Measurements from ENCODE around the gene INSL4.
A peak's percentile ranks its signal among the peaks of the same experiment; 100 is the strongest.

Gene INSL4

DNA sequence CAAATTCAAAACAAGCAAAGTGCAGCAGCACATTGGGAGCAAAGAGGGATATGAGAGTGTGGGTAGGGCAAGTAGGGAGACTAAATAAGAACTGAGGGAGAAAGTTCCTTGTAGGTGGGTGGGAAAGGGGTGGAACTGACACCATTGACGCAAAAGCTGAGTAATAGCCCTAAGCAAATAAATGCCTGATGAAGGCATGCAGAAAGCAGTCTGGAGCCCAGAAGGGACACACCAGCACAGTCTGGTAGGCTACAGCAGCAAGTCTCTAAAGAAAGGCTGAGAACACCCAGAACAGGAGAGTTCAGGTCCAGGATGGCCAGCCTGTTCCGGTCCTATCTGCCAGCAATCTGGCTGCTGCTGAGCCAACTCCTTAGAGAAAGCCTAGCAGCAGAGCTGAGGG lies at the start of gene INSL4:
TSS of gene INSL4 (plus strand) at position 208 of the 400 bp plus-strand sequence. CDS start at position 313, 105 bp downstream.
- no peak within 1 kb of the TSS for H3K4me3 Mint-ChIP-seq

DNA sequence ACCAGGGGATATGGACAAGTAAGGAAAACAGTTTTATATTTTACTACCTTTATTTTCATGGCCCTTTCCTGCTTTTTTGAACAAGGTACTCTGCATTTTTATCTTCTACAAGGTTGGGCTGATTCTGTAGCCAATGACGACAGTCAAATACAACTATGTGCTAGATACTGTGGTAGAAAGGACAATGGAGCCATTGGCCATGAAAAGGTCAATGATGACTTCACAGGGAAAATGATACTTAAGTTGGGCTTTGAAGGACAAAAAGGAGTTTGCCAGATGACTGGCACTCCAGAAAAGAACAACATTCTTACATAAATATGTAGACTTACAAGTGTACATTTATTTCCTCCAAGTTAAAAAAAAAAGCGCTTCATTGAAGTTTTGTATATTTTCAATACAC lies 46.4 kb upstream of the INSL4 start:
- no peak for DNase-seq
- Mint-ChIP-seq H3K36me3 (ENCODE audit: low read depth) (no peaks in the 10 kb centered on the region), H3K9me3 (no peaks in the 10 kb centered on the region), H3K4me1 (ENCODE audit: low read depth) (peaks cover 21% of the 10 kb centered on the region), H3K27me3 (no peaks in the 10 kb centered on the region), H3K4me3 (no peak overlapping the region), H3K27ac (no peak overlapping the region)

More for the DNA sequence above, at the start of gene INSL4:
- no peaks in the 10 kb centered on the region for H3K9me3 Mint-ChIP-seq
- H3K27me3 Mint-ChIP-seq, result peaks cover 3% of the 10 kb centered on the region
- H3K4me1 Mint-ChIP-seq (ENCODE audit: low read depth), result no peaks in the 10 kb centered on the region
- no peak within 1 kb of the TSS for H3K27ac Mint-ChIP-seq
- no peaks in the 10 kb centered on the region for H3K36me3 Mint-ChIP-seq (ENCODE audit: low read depth)
- DNase-seq, result no peak

DNA sequence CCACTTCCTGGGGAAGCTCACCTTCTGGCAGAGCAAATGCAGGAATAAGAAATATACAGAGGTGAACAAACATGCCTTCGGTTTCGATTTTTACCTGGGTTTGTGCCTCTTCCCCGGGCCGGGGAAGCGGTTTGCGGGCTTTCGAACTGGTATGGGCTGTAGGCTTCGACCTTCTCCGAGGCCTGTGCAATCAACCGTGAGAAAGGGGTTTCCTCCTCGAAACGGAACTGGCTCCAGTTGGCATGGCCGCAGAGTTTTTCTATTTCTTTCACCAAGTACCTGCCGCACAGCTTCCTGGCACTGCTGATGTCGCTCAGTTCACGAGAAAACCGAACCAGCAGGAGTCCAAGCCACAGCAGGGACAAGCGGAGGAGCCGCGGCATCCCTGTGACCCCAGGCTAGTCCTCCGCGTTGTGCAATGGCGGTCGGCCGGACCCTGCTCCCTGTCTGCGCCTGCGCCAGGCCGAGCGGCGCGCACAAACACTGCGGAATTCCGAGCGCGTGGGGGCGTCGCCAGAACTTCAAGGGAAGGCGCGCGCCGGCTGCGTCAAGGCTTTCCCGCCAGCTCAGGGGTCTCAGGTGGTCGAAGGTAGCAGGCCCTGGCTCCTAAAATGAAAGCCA lies 45.9 kb upstream of the INSL4 start, which contains the start of gene INSL6:
TSS of gene INSL6 (minus strand) at position 420 of the 621 bp plus-strand sequence. CDS start at position 383, 37 bp downstream.
- H3K9me3 Mint-ChIP-seq, result no peaks in the 10 kb centered on the region
- H3K4me3 Mint-ChIP-seq, result no peak within 1 kb of the TSS
- no peak for DNase-seq
- H3K27ac Mint-ChIP-seq, result no peak within 1 kb of the TSS
- no peaks in the 10 kb centered on the region for H3K27me3 Mint-ChIP-seq
- peaks cover 21% of the 10 kb centered on the region for H3K4me1 Mint-ChIP-seq (ENCODE audit: low read depth)
- H3K36me3 Mint-ChIP-seq (ENCODE audit: low read depth), result no peaks in the 10 kb centered on the region

DNA sequence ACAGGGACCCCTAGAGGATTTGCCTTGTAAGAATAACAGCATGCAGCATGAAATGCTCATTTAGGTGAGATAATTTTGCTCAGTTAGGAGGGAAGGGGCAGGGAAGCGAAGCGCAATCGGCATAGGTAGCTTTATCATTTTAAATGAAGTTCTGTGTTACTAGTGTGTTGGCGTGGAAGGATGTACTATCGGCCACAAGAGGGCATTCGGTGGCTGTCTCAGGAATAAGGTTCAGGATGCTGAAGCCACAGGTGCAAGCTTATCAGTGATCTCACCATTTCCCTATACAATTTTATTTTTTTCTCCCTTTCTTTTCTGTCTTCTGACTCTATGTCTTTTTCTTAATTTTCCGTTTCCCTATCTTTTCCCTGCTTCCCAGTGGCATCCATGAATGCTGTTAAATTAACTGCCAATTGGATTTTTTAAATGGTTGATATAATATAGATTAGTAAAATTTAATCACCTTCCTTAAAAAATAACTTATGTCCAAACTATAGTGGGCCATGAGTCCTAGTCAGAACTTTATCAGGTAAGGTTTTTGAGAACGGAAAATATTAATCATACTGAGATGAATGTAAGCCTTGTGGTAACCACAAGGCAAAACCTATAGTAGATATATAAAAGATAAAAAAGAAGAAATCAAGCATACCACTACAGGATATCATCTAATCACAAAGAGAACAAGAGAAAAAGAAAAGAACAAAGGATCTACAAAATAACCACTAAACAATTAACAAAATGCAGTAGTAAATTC lies 44.6 kb upstream of the INSL4 start:
- H3K9me3 Mint-ChIP-seq, result no peaks in the 10 kb centered on the region

DNA sequence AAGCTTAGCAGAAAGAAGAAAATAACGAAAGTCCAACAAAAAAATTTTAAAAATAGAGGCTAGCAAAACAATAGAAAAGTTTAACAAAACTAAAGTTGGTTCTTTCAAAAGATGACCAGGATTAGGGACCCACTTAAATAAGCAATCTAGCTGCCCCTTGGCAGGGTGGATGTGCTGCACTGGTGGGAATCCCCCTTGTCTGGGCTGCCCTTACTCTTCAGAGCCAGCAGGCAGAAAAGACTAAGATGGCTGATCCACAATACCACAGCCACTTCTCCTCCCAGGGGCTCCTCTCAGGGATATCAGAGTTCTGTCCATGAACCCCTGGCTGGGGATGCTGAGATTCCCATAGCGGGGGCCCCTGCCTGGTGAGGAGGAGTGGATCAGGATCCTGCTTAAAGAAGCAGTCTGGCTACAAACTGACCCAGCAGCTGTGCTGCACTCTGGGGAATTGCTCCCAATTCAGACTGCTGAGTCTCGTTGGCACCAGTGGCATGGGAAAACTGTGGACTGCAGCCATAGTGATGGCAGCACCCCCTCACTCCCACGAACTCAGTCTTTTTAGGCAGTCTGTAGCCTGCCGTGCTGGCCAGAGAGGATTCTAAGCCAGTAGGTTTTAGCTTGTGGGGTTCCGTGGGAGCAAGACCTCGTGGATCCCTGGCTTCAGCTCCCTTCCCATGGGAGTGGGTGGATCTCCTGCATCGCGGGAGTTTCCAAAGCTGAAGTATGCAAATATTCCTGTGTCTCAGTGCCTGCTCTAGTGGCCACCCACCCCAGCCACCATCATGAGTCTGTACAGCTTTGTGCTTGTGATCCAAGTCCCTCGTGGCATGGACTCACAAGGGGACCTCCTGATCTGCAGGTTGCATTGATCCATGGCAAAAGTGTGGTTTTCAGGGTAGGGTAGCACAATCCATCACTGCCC lies 42.9 kb upstream of the INSL4 start:
- H3K36me3 Mint-ChIP-seq (ENCODE audit: low read depth), result no peaks in the 10 kb centered on the region
- no peak for DNase-seq
- no peaks in the 10 kb centered on the region for H3K9me3 Mint-ChIP-seq
- no peaks in the 10 kb centered on the region for H3K27me3 Mint-ChIP-seq
- H3K4me3 Mint-ChIP-seq, result no peak overlapping the region
- H3K27ac Mint-ChIP-seq, result no peak overlapping the region
- H3K4me1 Mint-ChIP-seq (ENCODE audit: low read depth), result peaks cover 19% of the 10 kb centered on the region

More for the DNA sequence above, 44.6 kb upstream of the INSL4 start:
- peaks cover 21% of the 10 kb centered on the region for H3K4me1 Mint-ChIP-seq (ENCODE audit: low read depth)
- H3K27ac Mint-ChIP-seq, result peak overlapping the region; percentile 7
- no peak overlapping the region for H3K4me3 Mint-ChIP-seq
- H3K27me3 Mint-ChIP-seq, result no peaks in the 10 kb centered on the region
- no peaks in the 10 kb centered on the region for H3K36me3 Mint-ChIP-seq (ENCODE audit: low read depth)
- DNase-seq, result peak; percentile 45

DNA sequence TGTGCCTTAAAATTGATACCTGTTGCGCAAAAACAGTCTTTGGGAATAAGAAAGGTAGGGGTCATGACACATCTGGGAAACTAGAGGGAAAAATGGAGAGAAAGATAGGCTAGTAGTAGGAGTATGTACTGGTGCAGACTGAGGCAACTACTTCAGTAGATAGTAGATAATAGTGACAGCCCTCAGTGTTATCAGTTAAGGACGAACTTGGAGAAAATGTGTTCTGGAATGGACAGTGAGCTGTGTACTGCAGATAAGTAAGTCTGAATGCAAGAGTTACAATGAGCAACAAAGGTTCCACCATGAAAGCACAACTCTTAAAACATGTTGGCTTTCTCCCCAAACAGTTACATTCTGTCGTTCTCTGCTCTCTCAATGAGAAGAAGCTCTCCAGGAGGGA lies 39.2 kb upstream of the INSL4 start:
- no peak overlapping the region for H3K27ac Mint-ChIP-seq
- no peaks in the 10 kb centered on the region for H3K27me3 Mint-ChIP-seq
- no peaks in the 10 kb centered on the region for H3K9me3 Mint-ChIP-seq
- H3K4me1 Mint-ChIP-seq (ENCODE audit: low read depth), result peaks cover 3% of the 10 kb centered on the region
- no peaks in the 10 kb centered on the region for H3K36me3 Mint-ChIP-seq (ENCODE audit: low read depth)
- DNase-seq, result no peak
- H3K4me3 Mint-ChIP-seq, result no peak overlapping the region

DNA sequence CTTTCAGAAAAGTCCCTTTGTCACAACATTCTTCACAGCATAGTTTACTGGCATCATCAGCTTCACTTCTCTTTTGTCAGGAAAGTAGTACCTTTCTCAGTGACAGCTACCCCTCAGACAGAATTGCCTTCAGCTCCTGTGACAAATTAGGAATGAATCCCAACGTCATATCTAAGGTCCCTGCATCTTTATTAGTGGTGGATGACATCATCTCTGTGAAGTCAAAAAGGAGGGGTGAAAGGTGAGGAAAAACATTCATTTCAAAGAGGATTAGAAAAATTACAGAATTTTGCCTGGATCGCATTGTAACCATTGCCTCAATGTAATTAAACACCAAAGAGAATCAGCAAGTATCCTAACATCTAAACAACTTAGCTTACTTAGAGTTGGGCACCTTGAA lies 37.9 kb upstream of the INSL4 start:
- DNase-seq, result no peak
- no peak overlapping the region for H3K27ac Mint-ChIP-seq

DNA sequence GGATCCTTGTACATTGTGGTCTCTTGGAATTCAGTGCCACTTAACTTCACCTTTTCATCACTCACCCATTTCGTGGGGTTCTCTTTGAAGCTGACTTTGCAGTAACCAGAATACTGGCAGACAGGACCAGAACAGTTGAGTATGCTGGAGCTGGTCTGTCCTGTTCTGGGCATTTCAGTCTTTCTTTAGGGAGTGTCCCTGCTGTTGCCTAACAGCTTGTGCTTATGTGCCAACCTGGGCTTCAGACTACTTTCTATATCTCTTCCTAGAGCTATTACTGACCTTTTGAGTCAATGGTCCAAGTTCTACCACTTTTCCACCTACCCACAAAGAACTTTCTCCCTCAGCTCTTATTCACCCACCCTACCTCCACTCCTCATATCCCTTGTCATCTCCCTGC lies 35.8 kb upstream of the INSL4 start:
- Mint-ChIP-seq H3K9me3 (no peaks in the 10 kb centered on the region), H3K36me3 (ENCODE audit: low read depth) (no peaks in the 10 kb centered on the region), H3K27me3 (peaks cover 7% of the 10 kb centered on the region), H3K27ac (no peak overlapping the region), H3K4me1 (ENCODE audit: low read depth) (no peaks in the 10 kb centered on the region), H3K4me3 (no peak overlapping the region)
- no peak for DNase-seq

More for the DNA sequence above, 37.9 kb upstream of the INSL4 start:
- Mint-ChIP-seq H3K27me3 (peaks cover 2% of the 10 kb centered on the region), H3K4me3 (no peak overlapping the region), H3K4me1 (ENCODE audit: low read depth) (no peaks in the 10 kb centered on the region), H3K9me3 (no peaks in the 10 kb centered on the region), H3K36me3 (ENCODE audit: low read depth) (no peaks in the 10 kb centered on the region)

DNA sequence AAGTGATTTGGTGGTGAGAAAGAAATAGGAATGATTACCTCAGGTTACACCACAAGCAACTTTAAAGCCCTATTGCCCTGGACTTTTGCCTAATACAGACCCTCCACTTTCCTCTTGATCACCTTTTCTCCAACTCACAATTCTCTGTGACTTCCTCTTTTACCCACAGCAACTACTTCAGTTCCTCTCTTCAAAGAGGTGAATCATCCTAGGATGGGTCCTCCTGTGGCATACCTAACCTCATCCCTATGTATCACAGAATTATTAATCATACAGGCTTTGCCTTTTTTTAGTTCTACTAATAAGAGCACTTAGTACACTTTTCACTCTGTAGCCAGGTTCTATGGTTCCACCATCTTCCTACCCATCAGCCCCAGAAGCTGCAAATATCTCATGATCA lies 26.1 kb upstream of the INSL4 start:
- Mint-ChIP-seq H3K4me3 (no peak overlapping the region), H3K36me3 (ENCODE audit: low read depth) (no peaks in the 10 kb centered on the region), H3K27ac (no peak overlapping the region), H3K27me3 (no peaks in the 10 kb centered on the region), H3K4me1 (ENCODE audit: low read depth) (peaks cover 4% of the 10 kb centered on the region), H3K9me3 (peaks cover 5% of the 10 kb centered on the region)
- no peak for DNase-seq

DNA sequence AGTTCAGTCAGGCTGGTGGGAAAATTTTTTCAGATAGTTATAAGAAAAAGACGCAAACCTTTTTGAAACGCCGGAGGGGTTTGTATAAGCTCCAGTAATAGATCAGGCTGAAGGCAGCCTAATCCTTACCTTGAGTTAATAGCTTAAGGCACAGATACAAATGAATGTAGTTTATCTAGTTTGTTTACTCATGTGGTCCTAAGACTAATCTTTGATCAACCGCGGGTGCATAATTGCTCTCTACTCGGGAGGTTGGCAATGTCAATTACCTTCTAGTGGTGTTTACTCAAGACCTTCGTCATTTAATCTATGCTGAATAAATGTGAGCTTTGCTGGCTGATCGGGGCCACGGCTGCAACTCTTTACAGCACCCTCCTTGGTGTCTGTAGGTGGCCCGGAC lies 665 bp upstream of the INSL4 start:
- peaks cover 3% of the 10 kb centered on the region for H3K27me3 Mint-ChIP-seq
- no peaks in the 10 kb centered on the region for H3K9me3 Mint-ChIP-seq
- H3K4me1 Mint-ChIP-seq (ENCODE audit: low read depth), result no peaks in the 10 kb centered on the region

DNA sequence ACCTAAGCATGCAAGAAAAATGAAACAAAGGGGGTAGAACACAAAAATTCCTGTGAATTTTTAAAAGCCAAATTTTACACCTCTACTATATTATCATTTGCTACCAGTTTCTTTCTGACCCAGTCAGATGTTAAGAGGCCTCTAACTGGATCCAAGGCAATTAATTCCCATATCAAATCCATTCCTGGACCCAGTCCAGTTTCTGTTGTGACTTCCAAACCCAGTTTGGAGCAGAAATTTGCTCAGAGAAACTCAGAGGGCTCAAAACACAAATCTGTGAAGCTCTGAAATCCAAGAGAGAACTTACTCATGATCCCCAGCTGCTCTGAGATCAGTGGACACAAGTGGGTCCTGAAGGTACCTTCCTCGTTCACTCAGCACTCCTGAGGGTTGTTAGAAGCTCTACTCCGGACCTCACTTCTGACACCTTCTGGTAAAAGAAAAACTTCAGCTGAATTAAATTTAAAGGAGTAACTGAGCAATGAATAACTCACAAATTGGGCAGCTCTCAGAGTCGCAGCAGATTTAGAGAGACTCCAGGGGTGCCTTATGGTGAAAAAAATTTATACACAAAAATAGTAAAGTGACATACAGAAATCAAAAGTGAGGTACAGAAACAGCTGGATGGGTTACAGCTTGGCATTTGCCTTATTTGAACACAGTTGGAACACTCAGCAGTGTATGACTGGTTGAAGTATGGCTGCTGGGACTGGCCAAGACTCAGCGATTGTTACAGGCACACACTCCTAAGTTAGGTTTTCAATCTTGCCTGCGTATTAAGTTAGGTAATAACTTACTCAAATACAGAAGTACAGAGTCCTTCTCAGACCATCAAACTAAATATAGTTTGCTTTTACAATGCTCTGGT lies 32.4 kb downstream of the INSL4 start:
- no peak overlapping the region for H3K4me3 Mint-ChIP-seq

More for the DNA sequence above, 665 bp upstream of the INSL4 start:
- Mint-ChIP-seq H3K36me3 (ENCODE audit: low read depth) (no peaks in the 10 kb centered on the region), H3K4me3 (no peak overlapping the region), H3K27ac (no peak overlapping the region)
- no peak for DNase-seq

DNA sequence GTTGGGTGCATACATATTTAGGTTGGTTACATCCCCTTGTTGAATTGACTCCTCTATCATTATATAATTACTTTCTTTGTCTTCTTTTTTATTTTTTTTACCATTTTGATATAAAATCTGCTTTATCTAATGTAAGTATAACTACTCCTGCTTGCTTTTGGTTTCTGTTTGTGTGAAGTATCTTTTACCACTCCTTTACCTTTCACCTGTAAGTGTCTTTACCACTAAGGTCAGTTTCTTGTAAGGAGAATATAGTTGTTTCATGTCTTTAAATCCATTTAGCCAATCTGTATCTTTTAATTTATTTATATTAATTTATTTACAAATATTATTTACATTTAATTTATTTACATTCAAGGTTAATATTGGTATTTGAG lies 33.0 kb downstream of the INSL4 start:
- Mint-ChIP-seq H3K27ac (no peak overlapping the region), H3K27me3 (no peaks in the 10 kb centered on the region), H3K9me3 (peaks cover 6% of the 10 kb centered on the region), H3K36me3 (ENCODE audit: low read depth) (no peaks in the 10 kb centered on the region), H3K4me3 (no peak overlapping the region), H3K4me1 (ENCODE audit: low read depth) (peaks cover 18% of the 10 kb centered on the region)
- DNase-seq, result no peak

More for the DNA sequence above, 32.4 kb downstream of the INSL4 start:
- Mint-ChIP-seq H3K4me1 (ENCODE audit: low read depth) (peaks cover 18% of the 10 kb centered on the region), H3K27me3 (no peaks in the 10 kb centered on the region), H3K36me3 (ENCODE audit: low read depth) (no peaks in the 10 kb centered on the region), H3K27ac (no peak overlapping the region), H3K9me3 (peaks cover 6% of the 10 kb centered on the region)
- DNase-seq, result no peak

DNA sequence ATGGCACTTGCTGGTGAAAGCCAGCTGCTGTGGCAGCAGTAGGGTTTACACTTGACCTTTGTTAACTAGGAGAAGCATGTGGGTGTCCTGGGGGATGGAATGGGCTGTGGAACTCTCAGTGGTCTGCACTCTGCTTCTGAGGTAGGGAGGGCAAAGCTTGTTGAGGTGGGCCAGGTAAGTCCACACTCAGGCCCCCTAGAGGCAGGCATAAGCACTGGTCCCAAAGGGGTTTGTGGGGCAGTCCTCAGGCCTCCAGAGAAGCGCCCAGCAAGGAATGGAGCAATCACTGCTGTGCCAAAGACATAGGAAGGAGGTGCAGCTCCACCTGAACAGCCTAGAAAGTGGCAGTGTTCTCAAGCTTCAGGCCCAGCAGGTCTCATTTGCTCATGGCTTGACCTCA lies 34.7 kb downstream of the INSL4 start:
- Mint-ChIP-seq H3K4me1 (ENCODE audit: low read depth) (peaks cover 18% of the 10 kb centered on the region), H3K36me3 (ENCODE audit: low read depth) (no peaks in the 10 kb centered on the region), H3K27ac (no peak overlapping the region), H3K4me3 (no peak overlapping the region), H3K9me3 (no peaks in the 10 kb centered on the region), H3K27me3 (no peaks in the 10 kb centered on the region)
- DNase-seq, result no peak

DNA sequence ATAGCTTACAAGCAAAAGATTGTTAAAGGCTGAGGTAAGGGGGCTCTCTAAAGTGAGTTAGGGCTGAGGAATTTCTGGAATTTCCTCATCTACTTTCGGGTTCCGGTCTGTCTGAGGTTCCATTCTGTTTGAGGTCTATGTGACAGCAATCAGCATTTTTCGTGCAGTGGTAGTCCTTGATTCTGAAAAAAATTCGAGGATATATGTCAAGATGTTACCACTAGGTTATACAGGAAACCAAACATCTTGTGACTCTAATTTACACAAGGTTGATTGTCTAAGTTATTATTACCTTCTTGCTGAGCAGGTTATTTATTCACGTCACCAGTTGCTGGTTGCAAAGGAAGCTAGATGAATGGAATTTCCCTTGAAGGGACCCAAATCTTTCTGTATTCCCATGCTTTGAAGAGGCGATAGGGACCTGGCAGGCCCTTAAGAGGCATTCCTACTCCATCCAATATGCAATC lies 38.1 kb downstream of the INSL4 start:
- no peak overlapping the region for H3K27ac Mint-ChIP-seq
- no peaks in the 10 kb centered on the region for H3K9me3 Mint-ChIP-seq
- no peak overlapping the region for H3K4me3 Mint-ChIP-seq
- H3K4me1 Mint-ChIP-seq (ENCODE audit: low read depth), result peaks cover 7% of the 10 kb centered on the region
- no peak for DNase-seq
- no peaks in the 10 kb centered on the region for H3K27me3 Mint-ChIP-seq
- H3K36me3 Mint-ChIP-seq (ENCODE audit: low read depth), result no peaks in the 10 kb centered on the region
